NCI-H460 (cell line): ENCODE data around the gene SACM1L. TPM values are rescaled to one million over a fixed set of nuclear protein-coding genes. Genes with fewer than 3 reads are reported as not detected.

Experiments
- DNase-seq: peaks from one replicate; pipeline ENCODE4 v3.0.0-alpha.2; 2016; ENCODE audit warnings: low read depth; ENCODE audit errors: extremely low read depth
- small RNA-seq, 2 experiments: library from RNA; depleted of rRNA; stranded (forward); fragments of <200 nt; gene quantifications; one replicate each; pipeline ENCODE3, GENCODE V24; 2014
- total RNA-seq: library from RNA; depleted of rRNA; stranded (reverse); fragments of >200 nt; shearing (Covaris generic); gene quantifications from 2 replicates; pipeline ENCODE4 v1.2.3, GENCODE V29; 2014; rRNA removed

Gene SACM1L
- total RNA-seq, 1 experiment from 2014 or later: 24.3 TPM

DNA sequence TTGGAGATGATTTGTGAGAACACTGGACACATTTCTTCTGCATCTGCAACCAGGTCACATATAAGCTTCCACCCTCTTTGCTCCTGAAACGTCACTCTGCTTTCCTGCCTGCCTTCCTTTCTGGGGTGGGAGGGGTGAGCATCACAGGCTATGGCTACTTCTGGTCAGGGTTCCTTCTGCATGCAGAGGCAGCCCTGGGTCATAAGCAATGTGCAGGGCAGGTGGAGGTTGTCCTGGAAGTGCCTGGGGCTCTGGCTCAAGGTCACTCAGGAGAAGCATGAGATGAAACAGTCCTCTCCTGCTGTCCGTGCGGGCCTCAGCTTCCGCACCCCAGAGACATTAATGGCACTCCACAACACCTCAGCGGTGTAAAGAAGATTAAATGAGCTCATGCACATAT lies 92.1 kb downstream of the SACM1L start:
- DNase-seq: no peak

DNA sequence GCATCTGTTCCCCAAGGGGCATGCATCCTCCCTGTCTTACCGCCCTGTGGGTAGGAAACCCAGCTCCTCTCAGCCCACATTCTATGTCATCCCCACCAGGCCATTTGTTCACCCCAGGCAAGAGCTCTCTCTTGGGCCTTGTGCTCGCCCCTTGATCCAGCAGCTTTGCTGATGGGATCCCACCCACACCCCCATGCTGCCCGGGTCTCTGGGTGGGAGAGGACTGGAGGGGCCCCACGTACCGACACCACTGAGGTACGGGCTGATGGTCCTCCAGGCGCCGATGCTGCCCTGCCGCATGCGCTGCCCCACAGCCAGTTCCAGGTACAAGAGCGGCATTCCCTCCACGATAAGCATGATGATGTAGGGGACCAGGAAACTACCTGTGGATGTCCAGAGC lies 92.6 kb downstream of the SACM1L start:
- no peak for DNase-seq

DNA sequence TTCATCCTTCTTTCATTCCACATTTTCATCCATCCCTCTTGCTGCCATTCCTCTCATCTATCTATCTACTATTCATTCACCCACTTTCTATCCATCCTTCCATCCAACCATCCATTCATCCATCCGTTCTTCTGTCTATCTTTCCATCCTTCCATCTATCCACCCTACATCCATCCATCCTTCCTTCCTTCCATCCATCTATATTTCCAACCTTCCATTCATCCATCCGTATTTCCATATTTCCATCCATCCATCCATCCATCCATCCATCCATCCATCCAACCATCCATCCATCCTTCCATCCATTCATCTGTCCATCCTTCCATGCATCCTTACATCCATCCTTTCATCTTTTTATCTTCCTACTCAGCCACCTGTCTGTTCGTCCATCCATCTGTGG lies 93.2 kb downstream of the SACM1L start:
- DNase-seq: no peak

DNA sequence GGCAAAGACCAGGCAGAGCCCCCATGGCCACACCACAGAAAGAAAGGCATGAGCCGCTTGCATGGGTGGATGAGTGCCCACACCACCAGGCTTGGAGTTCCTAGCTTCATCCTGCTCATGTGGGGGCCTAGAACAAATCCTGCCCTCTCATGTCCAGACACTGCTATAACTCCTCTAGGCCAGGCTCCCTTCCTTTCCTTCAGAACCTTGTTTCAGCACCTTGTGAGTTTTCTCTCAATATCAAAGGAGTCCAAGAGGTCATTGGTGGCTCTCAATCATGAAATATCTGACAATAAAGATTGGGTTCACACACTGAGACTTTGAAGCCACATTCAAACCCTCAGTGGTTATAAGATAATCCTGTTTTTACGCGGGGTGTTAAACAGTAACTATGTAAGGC lies 94.5 kb downstream of the SACM1L start:
- no peak for DNase-seq

DNA sequence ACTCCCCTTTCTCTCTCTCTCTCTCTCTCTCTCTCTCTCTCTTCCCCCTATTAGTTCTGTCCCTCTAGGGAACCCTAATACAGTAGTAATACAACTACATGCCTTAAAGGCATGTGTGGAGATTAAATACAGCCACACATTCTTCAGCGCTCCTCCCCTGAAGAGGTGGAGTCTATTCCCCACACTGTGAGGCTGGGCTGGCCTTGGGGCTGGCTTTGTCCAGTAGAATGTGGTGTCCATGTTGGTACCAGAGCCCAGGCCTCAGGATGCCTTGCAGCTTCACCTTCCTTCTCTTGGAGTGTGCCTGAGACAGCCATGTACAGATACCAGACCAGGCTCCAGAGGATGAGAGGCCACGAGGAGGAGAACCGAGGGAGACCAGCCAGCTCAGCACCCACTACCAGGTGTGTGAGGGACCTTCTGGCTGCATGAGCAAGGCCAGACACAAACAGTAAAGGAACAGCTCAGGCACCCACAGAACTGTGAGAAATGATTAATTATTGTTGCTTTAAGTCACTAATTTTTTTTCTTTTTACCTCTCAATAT lies 96.5 kb downstream of the SACM1L start:
- no peak for DNase-seq

DNA sequence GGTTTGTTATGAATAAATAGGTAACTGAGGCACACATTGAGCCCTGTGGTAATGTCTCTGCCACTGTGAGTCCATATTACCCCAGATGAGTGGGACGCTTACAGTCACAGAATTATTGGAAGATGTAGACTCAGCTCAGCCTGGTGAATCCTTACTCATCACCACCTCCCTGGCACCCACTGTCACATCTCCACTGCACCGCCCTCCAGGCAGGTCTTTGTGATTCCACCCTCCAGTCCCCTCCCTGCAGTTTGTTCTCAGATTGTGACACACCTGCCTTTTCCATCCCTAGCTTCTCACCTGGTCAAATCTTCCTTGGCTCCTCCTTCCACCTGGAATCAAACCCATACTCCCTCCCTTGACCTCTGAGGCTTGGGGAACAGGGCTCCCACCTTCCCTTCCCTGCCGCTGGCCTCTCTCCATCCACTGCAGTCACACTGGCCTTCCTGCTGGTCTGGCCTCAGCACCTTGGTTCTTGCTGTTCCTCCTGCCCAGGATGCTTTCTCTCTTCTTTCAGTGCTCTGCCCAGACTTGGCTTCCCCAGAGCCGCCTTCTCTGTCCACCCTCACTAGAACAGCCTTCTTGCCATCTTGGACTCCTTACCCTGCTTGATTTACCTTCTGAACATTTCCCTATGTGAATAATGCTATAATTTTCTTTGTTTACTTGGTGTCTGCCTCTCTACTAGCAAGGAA lies 97.8 kb downstream of the SACM1L start:
- no peak for DNase-seq

DNA sequence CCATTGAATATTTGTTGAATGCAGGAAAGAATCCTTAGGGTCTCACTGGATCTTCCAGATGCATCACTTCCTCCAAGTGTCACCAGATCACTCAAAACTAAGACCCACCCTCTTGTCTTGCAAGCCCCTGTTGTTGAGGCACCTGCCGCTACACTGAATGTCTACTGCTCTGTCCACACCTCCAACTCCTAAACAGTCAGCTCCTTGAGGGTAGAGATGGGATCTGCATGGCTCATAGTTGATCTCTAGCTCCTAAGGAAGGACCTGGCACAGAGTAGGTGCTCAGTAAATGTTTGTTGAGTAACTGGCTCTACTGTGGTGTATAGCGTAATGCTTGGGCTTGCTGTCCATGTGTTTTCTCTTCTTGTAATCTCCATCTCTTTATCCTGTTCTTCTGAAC lies 98.4 kb downstream of the SACM1L start:
- no peak for DNase-seq

DNA sequence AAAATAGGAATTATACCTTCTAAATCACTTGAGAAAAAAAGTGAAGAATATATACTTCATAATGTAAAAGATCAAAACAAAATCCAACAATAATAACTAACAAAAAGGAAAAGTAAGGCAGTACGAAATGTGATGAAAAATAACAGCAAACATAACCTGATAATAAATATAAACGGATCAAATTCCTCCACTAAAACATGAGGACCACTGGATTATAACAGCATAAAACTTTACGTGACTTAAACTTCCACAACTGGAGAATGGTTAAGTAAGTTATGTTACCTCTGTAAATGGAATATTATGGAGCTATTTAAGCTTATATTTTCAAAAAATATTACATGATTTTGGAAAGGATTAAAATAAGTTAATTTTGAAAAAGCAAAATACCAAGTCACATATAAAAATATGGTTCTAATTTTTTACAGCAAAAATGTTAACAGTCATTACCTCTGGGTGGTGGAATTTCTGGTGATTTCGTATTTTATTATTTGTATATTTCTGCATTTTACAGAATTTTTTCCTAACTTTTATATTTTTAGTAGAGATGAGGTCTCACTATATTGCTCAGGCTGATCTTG lies 100.1 kb downstream of the SACM1L start:
- DNase-seq: no peak

DNA sequence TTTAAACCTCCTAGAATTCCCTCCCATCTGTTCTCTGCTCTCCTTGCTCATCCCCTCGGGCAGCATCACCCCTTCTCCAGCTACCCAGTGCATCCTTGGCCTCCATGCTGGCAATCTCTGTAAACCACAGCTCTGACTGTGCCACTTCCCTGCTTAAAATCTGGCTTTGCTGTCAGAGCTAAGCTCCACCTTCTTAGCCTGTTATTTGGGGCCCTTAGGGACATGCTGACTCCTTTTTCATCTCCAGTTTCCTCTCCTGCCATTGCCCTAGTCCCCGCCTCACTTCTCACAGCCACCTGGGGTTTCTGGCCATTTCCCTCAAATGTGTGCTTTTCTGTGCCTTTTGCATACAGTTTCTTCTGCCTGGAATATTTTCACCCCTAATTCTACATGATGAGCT lies 101.4 kb downstream of the SACM1L start:
- no peak for DNase-seq

DNA sequence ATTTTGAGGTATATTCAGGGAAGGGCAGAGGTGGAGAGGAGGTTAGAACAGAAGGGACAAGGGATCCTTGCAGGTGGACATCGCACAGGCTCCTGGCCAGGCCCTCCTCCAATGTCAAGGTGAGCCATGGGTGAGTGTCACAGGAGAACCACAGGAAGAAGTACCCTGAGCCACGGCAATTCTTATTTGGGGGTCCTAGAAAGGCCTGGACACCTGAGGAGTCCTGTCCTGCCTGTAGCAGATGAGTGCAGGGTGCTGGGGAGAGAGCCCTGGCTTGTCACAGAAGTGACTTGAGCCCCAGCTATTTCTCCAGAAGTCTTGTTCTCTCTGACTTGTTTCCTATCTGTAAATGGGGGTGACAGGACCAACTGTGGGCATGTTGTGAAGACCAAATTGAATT lies 102.8 kb downstream of the SACM1L start:
- DNase-seq: no peak

DNA sequence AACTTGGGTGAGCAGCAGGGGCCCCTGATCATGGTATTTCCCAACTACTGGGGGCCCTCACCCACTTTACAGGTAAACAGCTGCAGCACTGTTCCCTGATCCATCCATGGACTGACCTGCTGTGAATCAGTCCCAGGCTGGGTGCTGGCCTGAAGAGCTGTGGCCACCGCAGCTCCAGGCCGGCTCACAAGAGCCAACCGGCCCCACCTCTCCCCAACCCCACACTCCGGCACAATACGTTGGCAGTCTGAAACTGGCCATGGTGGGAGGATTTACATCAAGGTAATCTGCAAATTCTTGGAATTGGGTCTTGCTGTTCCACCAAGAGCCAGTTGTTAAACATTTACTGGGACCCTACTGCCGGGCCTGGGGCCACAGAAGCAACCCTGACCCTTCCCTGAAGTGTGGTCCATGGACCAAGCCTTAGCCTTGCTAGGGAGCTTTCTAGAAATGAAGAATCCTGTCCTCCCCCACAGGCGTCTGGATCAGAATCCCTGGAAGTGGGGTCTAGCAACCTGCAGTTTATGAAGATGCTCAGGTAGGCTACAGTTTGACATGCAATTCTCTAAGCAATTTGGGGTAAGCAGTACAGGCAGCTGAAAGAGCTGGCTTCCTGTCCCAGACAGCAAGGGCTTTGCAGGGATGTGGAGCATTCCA lies 103.4 kb downstream of the SACM1L start:
- DNase-seq: no peak

DNA sequence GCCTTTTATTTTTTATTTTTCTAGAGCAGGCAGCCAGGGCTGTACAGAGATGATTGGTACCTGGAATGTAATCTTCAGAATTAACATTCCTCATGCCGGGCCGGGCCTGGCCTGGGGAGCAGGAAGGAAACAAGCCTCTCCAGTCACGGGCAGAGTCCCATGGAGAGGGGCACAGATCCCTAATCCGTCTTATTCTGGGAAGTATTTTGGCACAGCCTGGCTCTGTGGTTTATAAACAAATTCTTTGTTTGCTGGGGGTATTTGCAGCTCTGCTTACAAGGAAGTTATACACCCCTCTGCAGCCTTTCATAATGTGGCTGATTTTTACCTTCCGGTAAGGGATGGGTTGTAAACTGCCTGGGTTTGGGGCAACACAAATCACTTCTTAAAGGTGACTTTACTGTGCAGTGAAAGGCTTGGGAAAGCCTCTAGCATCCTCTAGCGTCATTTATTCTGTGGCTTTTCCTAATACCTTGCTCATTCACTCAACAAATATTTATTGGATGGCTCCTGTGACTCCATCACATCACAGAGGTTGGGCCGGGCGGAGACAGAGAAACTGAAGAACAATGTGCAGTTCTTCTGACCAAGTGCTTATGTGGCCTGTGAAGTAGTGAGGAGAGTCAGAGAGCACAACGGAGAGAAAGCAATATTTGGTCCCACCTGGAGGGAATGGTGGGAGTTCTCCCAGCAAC lies 104.4 kb downstream of the SACM1L start:
- DNase-seq: no peak

DNA sequence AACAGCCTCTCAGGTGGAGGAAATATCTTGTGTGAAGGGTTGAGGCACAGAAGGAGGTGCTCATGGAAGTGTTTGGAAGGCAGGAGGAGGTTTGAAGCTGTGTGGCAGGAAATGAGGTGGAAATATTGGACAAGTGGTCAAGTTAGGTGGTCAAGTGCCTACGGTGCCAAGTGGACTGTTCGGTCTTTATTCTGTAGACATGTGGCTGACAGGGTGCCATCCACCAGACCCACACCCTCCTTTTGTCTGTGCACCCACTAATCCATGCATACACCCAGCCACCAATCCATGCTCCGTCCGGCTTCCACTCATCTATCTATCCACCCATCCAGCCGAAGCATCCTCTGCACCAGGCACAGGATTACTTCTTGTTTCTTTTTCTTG lies 105.0 kb downstream of the SACM1L start:
- no peak for DNase-seq

DNA sequence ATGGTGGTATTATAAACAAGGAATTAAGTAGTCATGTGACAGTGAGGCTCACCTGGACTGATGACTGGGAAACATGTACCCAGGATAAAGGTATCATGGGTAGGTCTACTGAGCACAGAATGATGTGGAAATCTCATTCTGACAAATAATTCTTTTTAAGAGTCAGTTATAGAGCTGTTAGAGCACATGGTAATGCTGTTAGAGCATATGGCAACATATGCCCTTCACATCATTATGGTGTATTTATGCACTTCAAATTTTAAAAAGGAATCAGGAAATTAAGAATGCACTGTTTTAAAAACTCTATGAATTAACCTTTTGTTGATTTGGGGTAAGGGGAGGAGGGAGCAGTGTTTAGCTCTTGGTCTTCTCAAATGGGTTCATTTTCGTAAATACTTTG lies 105.5 kb downstream of the SACM1L start:
- no peak for DNase-seq

Small RNAs within 50 kb of the gene (small RNA-seq; reads per million reads assigned to genes)
- gene RN7SL145P: 0 to 0.06 reads per million in 2 experiments

Other genes starting within 250 kb of the SACM1L start
- gene LIMD1, start 94.6 kb upstream of the SACM1L start, total RNA-seq: 25.7 and 26.7 TPM in 2 replicates
- gene SLC6A20, start 107.1 kb downstream of the SACM1L start, total RNA-seq: not detected in 2 replicates
- gene LZTFL1, start 152.7 kb downstream of the SACM1L start, total RNA-seq: 19.4 and 25.2 TPM in 2 replicates
- not detected in 2 replicates for gene CCR9, start 197.1 kb downstream of the SACM1L start, total RNA-seq